WTC11 (cell line): ENCODE results near the gene MTERF4. TPM values are rescaled to one million over a fixed set of nuclear protein-coding genes. Genes with fewer than 3 reads are reported as not detected.

Source experiments
- ATAC-seq: fragments of 200-7000 bp; cut with Tn5 transposase; 2 replicates; pipeline ENCODE4 v1.10.0; 2021; ENCODE audit warnings: mild to moderate bottlenecking, moderate library complexity
- CTCF ChIA-PET: fragments of 300-600 bp; sonication (Branson Sonifier 250); formaldehyde crosslinking; loops from one replicate; lab custom pipeline; 2021; ENCODE audit warnings: antibody characterized with exemption; lab: Charles Lee
- POLR2A ChIA-PET: fragments of 350-600 bp; sonication (Branson Sonifier 250); formaldehyde crosslinking; loops from one replicate; lab custom pipeline; 2021; ENCODE audit warnings: antibody characterized with exemption; lab: Charles Lee
- DNase-seq: peaks from one replicate; pipeline ENCODE4 v3.0.0; 2021; ENCODE audit warnings: low spot score
- H3K27ac Mint-ChIP-seq: 2 replicates; pipeline ENCODE4 v1.8.0; 2021; ENCODE audit warnings: mixed read lengths
- H3K27me3 Mint-ChIP-seq: 2 replicates; pipeline ENCODE4 v1.8.0; 2021; ENCODE audit warnings: low read depth, mild to moderate bottlenecking, moderate library complexity, mixed read lengths
- H3K36me3 Mint-ChIP-seq: 2 replicates; pipeline ENCODE4 v1.8.0; 2021; ENCODE audit warnings: mixed read lengths
- H3K4me1 Mint-ChIP-seq: 2 replicates; pipeline ENCODE4 v1.8.0; 2022; ENCODE audit warnings: mixed read lengths
- H3K4me3 Mint-ChIP-seq: 2 replicates; pipeline ENCODE4 v1.8.0; 2021; ENCODE audit warnings: mild to moderate bottlenecking, moderate library complexity, mixed read lengths
- H3K9me3 Mint-ChIP-seq: 2 replicates; pipeline ENCODE4 v1.8.0; 2021; ENCODE audit warnings: mixed read lengths
- CBFB ChIP-seq: sonication (generic); formaldehyde crosslinking; IDR thresholded peaks from 2 replicates; pipeline ENCODE4 v1.8.1; 2022; ENCODE audit warnings: mild to moderate bottlenecking, low read depth, missing genetic modification reagents
- CREM ChIP-seq: sonication (generic); formaldehyde crosslinking; IDR thresholded peaks from 2 replicates; pipeline ENCODE4 v1.8.1; 2022; ENCODE audit warnings: mild to moderate bottlenecking, missing genetic modification reagents, moderate library complexity
- ELF4 ChIP-seq: sonication (generic); formaldehyde crosslinking; IDR thresholded peaks from 2 replicates; pipeline ENCODE4 v1.8.1; 2022; ENCODE audit warnings: low read depth, mild to moderate bottlenecking, moderate library complexity, missing genetic modification reagents
- FOXP1 ChIP-seq: sonication (generic); formaldehyde crosslinking; IDR thresholded peaks from 2 replicates; pipeline ENCODE4 v1.8.0; 2022; ENCODE audit warnings: missing genetic modification reagents, mild to moderate bottlenecking, moderate library complexity, borderline replicate concordance
- GRHL2 ChIP-seq: fragments of 250-450 bp; sonication (Bioruptor Pico); IDR thresholded peaks from 2 replicates; pipeline ENCODE4 v1.8.0; 2022; ENCODE audit warnings: mild to moderate bottlenecking, moderate library complexity; ENCODE audit not compliant: insufficient replicate concordance, severe bottlenecking
- HMGXB4 ChIP-seq: sonication (generic); formaldehyde crosslinking; IDR thresholded peaks from 2 replicates; pipeline ENCODE4 v1.8.1; 2023; ENCODE audit warnings: mild to moderate bottlenecking, moderate library complexity, missing genetic modification reagents
- PREB ChIP-seq: sonication (generic); formaldehyde crosslinking; IDR thresholded peaks from 2 replicates; pipeline ENCODE4 v1.8.1; 2022; ENCODE audit warnings: mild to moderate bottlenecking, missing genetic modification reagents, moderate library complexity, borderline replicate concordance
- RORB ChIP-seq: fragments of 250-450 bp; sonication (Bioruptor Pico); IDR thresholded peaks from 2 replicates; pipeline ENCODE4 v1.9.0; 2021; ENCODE audit warnings: mild to moderate bottlenecking
- STAT6 ChIP-seq: sonication (generic); formaldehyde crosslinking; conservative IDR thresholded peaks from 2 replicates; pipeline ENCODE4 v1.8.1; 2023; ENCODE audit warnings: mild to moderate bottlenecking, low read depth, missing genetic modification reagents, moderate library complexity
- TEAD1 ChIP-seq: sonication (generic); formaldehyde crosslinking; IDR thresholded peaks from 2 replicates; pipeline ENCODE4 v1.8.0; 2022; ENCODE audit warnings: mild to moderate bottlenecking, missing genetic modification reagents
- TP53 ChIP-seq: sonication (generic); formaldehyde crosslinking; IDR thresholded peaks from 2 replicates; pipeline ENCODE4 v1.8.1; 2023; ENCODE audit warnings: mild to moderate bottlenecking, missing genetic modification reagents
- ZBTB21 ChIP-seq: sonication (generic); formaldehyde crosslinking; IDR thresholded peaks from 2 replicates; pipeline ENCODE4 v1.8.1; 2023; ENCODE audit warnings: mild to moderate bottlenecking, missing genetic modification reagents, borderline replicate concordance
- ZNF219 ChIP-seq: sonication (generic); formaldehyde crosslinking; IDR thresholded peaks from 2 replicates; pipeline ENCODE4 v1.8.0; 2023; ENCODE audit warnings: missing genetic modification reagents, mild to moderate bottlenecking, borderline replicate concordance
- ZNF263 ChIP-seq: sonication (generic); formaldehyde crosslinking; IDR thresholded peaks from 2 replicates; pipeline ENCODE4 v1.8.1; 2022; ENCODE audit warnings: low read depth, mild to moderate bottlenecking, moderate library complexity, missing genetic modification reagents
- total RNA-seq: library from RNA; stranded (reverse); gene quantifications from 3 replicates; pipeline ENCODE4 v1.2.3, GENCODE V29; 2021
- TF ChIP-seq, protein P1 (sequence below): sonication (generic); formaldehyde crosslinking; IDR thresholded peaks from 2 replicates; pipeline ENCODE4 v1.8.0; 2022; ENCODE audit warnings: mild to moderate bottlenecking, missing genetic modification reagents
- TF ChIP-seq, protein P2 (sequence below): sonication (generic); formaldehyde crosslinking; IDR thresholded peaks from 2 replicates; pipeline ENCODE4 v1.8.1; 2022; ENCODE audit warnings: mild to moderate bottlenecking, moderate library complexity, missing genetic modification reagents
- TF ChIP-seq, protein P3 (sequence below): sonication (generic); formaldehyde crosslinking; IDR thresholded peaks from 2 replicates; pipeline ENCODE4 v1.8.1; 2022; ENCODE audit warnings: low read depth, mild to moderate bottlenecking, moderate library complexity, missing genetic modification reagents, borderline replicate concordance
- TF ChIP-seq, protein P4 (sequence below): fragments of 250-450 bp; sonication (Bioruptor Pico); IDR thresholded peaks from 2 replicates; pipeline ENCODE4 v1.9.0; 2021; ENCODE audit warnings: mild to moderate bottlenecking, borderline replicate concordance

Gene MTERF4
- total RNA-seq, 1 experiment from 2014 or later, result 23.3 TPM

GRCh38 chr2:241112592-241112991, 10.5 kb upstream of the MTERF4 start:
- CTCF ChIA-PET, result no interaction called here
- ATAC-seq, result no peak
- no peaks in the 10 kb centered on the region for H3K27me3 Mint-ChIP-seq

GRCh38 chr2:241112046-241112445, 10.0 kb upstream of the MTERF4 start:
- TF ChIP-seq ZNF219 (CRISPR knock-in tag), result no peak
- TF ChIP-seq, protein P1, sequence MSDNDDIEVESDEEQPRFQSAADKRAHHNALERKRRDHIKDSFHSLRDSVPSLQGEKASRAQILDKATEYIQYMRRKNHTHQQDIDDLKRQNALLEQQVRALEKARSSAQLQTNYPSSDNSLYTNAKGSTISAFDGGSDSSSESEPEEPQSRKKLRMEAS (CRISPR knock-in tag), result no peak
- no peak for TF ChIP-seq FOXP1 (CRISPR knock-in tag)
- no peak for TF ChIP-seq TEAD1 (CRISPR knock-in tag)
- TF ChIP-seq PREB (CRISPR knock-in tag), result no peak
- TF ChIP-seq, protein P2, sequence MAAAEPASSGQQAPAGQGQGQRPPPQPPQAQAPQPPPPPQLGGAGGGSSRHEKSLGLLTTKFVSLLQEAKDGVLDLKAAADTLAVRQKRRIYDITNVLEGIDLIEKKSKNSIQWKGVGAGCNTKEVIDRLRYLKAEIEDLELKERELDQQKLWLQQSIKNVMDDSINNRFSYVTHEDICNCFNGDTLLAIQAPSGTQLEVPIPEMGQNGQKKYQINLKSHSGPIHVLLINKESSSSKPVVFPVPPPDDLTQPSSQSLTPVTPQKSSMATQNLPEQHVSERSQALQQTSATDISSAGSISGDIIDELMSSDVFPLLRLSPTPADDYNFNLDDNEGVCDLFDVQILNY (CRISPR knock-in tag), result no peak
- no peak for TF ChIP-seq ELF4
- TF ChIP-seq HMGXB4, result no peak
- TF ChIP-seq, all 79 proteins: peak for 0
- no peak for ATAC-seq

More at GRCh38 chr2:241112592-241112991, 10.5 kb upstream of the MTERF4 start:
- Mint-ChIP-seq H3K27ac (no peak overlapping the region), H3K4me3 (no peak overlapping the region)
- TF ChIP-seq STAT6 (CRISPR knock-in tag) (no peak), TP53 (CRISPR knock-in tag) (no peak), CREM (CRISPR knock-in tag) (no peak), ZNF263 (CRISPR knock-in tag) (no peak), RORB (CRISPR knock-in tag) (no peak)
- TF ChIP-seq, protein P3, sequence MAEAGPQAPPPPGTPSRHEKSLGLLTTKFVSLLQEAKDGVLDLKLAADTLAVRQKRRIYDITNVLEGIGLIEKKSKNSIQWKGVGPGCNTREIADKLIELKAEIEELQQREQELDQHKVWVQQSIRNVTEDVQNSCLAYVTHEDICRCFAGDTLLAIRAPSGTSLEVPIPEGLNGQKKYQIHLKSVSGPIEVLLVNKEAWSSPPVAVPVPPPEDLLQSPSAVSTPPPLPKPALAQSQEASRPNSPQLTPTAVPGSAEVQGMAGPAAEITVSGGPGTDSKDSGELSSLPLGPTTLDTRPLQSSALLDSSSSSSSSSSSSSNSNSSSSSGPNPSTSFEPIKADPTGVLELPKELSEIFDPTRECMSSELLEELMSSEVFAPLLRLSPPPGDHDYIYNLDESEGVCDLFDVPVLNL (CRISPR knock-in tag), result no peak
- TF ChIP-seq, all 79 proteins: peak for 0
- DNase-seq, result no peak
- no peaks in the 10 kb centered on the region for H3K9me3 Mint-ChIP-seq
- H3K4me1 Mint-ChIP-seq, result no peaks in the 10 kb centered on the region
- peaks cover 24% of the 10 kb centered on the region; the same call in 1 of the 2 replicates for H3K36me3 Mint-ChIP-seq
- POLR2A ChIA-PET, result no interaction called here

GRCh38 chr2:241111440-241111805, 9.3 kb upstream of the MTERF4 start:
- peaks cover 21% of the 10 kb centered on the region; the same call in 1 of the 2 replicates for H3K36me3 Mint-ChIP-seq
- no peak overlapping the region for H3K27ac Mint-ChIP-seq
- H3K27me3 Mint-ChIP-seq, result no peaks in the 10 kb centered on the region
- ChIA-PET POLR2A (no interaction called here), CTCF (no interaction called here)
- no peak overlapping the region for H3K4me3 Mint-ChIP-seq
- H3K4me1 Mint-ChIP-seq, result no peaks in the 10 kb centered on the region
- H3K9me3 Mint-ChIP-seq, result no peaks in the 10 kb centered on the region
- no peak for ATAC-seq
- DNase-seq, result no peak
- TF ChIP-seq FOXP1 (CRISPR knock-in tag) (no peak), GRHL2 (CRISPR knock-in tag) (no peak), CREM (CRISPR knock-in tag) (no peak), ZBTB21 (CRISPR knock-in tag) (no peak), CBFB (CRISPR knock-in tag) (no peak)
- TF ChIP-seq, protein P2 (CRISPR knock-in tag), result no peak
- TF ChIP-seq, protein P4, sequence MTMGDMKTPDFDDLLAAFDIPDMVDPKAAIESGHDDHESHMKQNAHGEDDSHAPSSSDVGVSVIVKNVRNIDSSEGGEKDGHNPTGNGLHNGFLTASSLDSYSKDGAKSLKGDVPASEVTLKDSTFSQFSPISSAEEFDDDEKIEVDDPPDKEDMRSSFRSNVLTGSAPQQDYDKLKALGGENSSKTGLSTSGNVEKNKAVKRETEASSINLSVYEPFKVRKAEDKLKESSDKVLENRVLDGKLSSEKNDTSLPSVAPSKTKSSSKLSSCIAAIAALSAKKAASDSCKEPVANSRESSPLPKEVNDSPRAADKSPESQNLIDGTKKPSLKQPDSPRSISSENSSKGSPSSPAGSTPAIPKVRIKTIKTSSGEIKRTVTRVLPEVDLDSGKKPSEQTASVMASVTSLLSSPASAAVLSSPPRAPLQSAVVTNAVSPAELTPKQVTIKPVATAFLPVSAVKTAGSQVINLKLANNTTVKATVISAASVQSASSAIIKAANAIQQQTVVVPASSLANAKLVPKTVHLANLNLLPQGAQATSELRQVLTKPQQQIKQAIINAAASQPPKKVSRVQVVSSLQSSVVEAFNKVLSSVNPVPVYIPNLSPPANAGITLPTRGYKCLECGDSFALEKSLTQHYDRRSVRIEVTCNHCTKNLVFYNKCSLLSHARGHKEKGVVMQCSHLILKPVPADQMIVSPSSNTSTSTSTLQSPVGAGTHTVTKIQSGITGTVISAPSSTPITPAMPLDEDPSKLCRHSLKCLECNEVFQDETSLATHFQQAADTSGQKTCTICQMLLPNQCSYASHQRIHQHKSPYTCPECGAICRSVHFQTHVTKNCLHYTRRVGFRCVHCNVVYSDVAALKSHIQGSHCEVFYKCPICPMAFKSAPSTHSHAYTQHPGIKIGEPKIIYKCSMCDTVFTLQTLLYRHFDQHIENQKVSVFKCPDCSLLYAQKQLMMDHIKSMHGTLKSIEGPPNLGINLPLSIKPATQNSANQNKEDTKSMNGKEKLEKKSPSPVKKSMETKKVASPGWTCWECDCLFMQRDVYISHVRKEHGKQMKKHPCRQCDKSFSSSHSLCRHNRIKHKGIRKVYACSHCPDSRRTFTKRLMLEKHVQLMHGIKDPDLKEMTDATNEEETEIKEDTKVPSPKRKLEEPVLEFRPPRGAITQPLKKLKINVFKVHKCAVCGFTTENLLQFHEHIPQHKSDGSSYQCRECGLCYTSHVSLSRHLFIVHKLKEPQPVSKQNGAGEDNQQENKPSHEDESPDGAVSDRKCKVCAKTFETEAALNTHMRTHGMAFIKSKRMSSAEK, result no peak

More at GRCh38 chr2:241112046-241112445, 10.0 kb upstream of the MTERF4 start:
- H3K36me3 Mint-ChIP-seq, result peaks cover 24% of the 10 kb centered on the region; the same call in 1 of the 2 replicates
- POLR2A ChIA-PET, result no interaction called here
- H3K27me3 Mint-ChIP-seq, result no peaks in the 10 kb centered on the region
- no peak overlapping the region for H3K27ac Mint-ChIP-seq
- H3K9me3 Mint-ChIP-seq, result no peaks in the 10 kb centered on the region
- no peaks in the 10 kb centered on the region for H3K4me1 Mint-ChIP-seq
- H3K4me3 Mint-ChIP-seq, result no peak overlapping the region
- no peak for DNase-seq
- CTCF ChIA-PET, result no interaction called here
